ENCODE measurements around the gene STAT5A. TPM values are rescaled to one million over a fixed set of nuclear protein-coding genes. Genes with fewer than 3 reads are reported as not detected.

STAT5A gene
- total RNA-seq, 4 donors from 2014 or later, result 42.4 to 97.0 (median 62.7) TPM

DNA sequence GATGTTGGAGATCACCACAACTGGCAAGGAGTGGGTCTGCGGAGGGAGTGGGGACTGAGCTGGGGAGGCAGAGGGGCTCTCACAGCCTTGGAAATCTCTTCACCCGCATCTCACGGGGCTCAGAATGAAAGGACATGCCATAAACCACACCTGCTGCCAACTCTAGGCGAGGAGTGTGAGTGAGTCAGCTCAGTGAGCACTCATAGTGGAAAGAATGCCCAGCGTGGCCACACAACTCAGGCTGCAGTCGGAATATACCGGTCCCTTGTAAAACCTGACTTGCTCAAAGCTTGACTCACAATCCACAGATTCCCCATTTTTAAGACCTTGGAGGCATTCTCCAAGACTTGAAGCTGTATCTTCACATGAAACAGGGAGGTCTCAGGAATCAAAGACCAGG is 36.7 kb downstream of the STAT5A start:
- intact Hi-C loops (cut with DNase I), result no loop called here
- no peak for DNase-seq (ENCODE audit: extremely low spot score)
- no peak for TF ChIP-seq EP300 (IDR thresholded peaks at IDR 0.05)
- TF ChIP-seq, protein P1, sequence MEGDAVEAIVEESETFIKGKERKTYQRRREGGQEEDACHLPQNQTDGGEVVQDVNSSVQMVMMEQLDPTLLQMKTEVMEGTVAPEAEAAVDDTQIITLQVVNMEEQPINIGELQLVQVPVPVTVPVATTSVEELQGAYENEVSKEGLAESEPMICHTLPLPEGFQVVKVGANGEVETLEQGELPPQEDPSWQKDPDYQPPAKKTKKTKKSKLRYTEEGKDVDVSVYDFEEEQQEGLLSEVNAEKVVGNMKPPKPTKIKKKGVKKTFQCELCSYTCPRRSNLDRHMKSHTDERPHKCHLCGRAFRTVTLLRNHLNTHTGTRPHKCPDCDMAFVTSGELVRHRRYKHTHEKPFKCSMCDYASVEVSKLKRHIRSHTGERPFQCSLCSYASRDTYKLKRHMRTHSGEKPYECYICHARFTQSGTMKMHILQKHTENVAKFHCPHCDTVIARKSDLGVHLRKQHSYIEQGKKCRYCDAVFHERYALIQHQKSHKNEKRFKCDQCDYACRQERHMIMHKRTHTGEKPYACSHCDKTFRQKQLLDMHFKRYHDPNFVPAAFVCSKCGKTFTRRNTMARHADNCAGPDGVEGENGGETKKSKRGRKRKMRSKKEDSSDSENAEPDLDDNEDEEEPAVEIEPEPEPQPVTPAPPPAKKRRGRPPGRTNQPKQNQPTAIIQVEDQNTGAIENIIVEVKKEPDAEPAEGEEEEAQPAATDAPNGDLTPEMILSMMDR (IDR thresholded peaks at IDR 0.05), result peak in 1 of 3 experiments; percentile 17
- peak; percentile 62 to 67 for TF ChIP-seq POLR2AphosphoS5 (IDR thresholded peaks at IDR 0.05)

DNA sequence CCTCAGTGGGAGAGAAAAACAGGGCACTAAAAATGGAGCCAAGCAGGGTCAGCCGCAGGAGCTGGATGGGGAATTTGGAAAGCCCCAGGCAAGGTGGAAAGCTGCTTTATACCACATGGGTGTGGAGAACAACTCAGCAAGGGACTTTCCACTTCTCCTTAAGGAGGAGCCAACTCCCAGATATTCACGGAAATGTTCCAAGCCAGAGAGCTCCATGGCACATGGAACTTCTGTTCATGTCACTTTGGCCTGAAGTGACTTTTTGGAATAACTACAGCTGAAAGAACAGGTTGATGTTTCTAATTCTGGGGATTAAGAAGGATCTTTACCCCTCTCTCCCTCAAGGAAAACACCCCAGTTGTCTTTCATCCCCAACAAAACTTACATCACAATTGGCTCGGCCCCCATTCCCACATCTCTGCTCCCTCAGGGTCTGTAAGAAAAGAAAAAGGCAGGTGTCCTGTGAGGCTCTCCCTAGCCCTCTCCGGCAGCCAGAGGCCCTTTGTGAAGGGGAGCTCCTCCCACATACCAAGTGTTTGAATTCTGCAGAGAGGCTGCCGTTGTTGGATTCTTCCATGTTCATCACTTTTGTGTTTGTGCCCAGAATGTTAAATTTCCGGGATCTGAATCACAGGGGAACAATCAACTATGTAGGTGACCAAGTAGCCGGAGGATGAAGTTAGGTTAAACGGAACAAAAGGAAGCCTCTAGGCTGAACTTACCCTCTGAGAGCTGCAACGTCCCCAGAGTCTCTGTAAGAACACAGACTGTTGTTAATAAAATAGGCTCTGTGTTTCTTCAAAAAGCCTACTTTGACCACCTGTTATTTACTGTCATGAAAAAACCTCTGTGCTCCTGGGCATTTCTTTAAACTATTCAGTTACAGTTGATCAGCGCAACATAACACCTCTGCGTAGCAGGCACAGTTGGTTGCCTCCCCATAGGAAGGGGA is 41.0 kb downstream of the STAT5A start:
- intact Hi-C loops (cut with DNase I), result no loop called here
- peaks cover 14 to 38% (median 31%) of the 10 kb centered on the region in 4 donors for H3K4me1 ChIP-seq
- H3K4me3 ChIP-seq, result no peak overlapping the region
- TF ChIP-seq EP300 (IDR thresholded peaks at IDR 0.05), result no peak
- peak; percentile 7 to 36 for TF ChIP-seq POLR2AphosphoS5 (IDR thresholded peaks at IDR 0.05)
- no peak for DNase-seq (ENCODE audit: extremely low spot score)
- H3K9me3 ChIP-seq, result no peaks in the 10 kb centered on the region
- H3K36me3 ChIP-seq, result peaks cover 28 to 100% (median 82%) of the 10 kb centered on the region in 4 donors
- 38% methylated on average over 11 of the region's 11 CpGs for WGBS
- no peaks in the 10 kb centered on the region for H3K27me3 ChIP-seq
- peak overlapping the region; percentile 63 to 76 (median 70) for H3K27ac ChIP-seq (replicated peaks in 1 of 4)

More for the DNA sequence above, 36.7 kb downstream of the STAT5A start:
- Histone ChIP-seq H3K36me3 (peaks cover 9 to 100% (median 85%) of the 10 kb centered on the region in 4 donors), H3K4me1 (peaks cover 22 to 55% (median 41%) of the 10 kb centered on the region in 4 donors), H3K27me3 (no peaks in the 10 kb centered on the region), H3K9me3 (no peaks in the 10 kb centered on the region), H3K4me3 (no peak overlapping the region), H3K27ac (replicated peaks in 1 of 4) (peak overlapping the region; percentile 59 to 71 (median 64))
- WGBS, result 54% methylated on average over 7 of the region's 7 CpGs

DNA sequence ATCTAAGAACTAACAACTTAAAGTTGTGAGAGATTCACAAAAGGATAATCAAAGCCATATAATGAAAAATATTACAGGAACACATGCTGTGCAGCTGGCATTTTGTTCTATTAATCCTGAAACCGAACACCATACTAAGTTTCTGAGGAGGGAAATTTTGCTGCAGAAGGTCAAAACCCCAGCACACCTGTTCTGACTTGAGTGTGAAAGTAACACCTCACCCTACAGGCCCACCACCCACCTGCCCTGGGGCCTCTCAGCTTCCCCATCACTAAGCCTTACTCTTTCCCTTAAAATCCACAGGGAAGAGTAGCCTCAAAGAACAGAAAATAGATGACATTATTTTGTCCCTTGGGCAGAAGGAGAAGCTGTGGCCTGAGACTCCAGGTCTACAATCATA is 44.8 kb downstream of the STAT5A start:
- intact Hi-C loops (cut with DNase I), result no loop called here
- no peaks in the 10 kb centered on the region for H3K9me3 ChIP-seq
- DNase-seq (ENCODE audit: extremely low spot score), result no peak
- TF ChIP-seq POLR2A (IDR thresholded peaks at IDR 0.05; ENCODE audit: low read depth) (no peak), EP300 (IDR thresholded peaks at IDR 0.05) (no peak), POLR2AphosphoS5 (IDR thresholded peaks at IDR 0.05) (no peak)
- TF ChIP-seq, protein P1 (IDR thresholded peaks at IDR 0.05), result no peak
- H3K36me3 ChIP-seq, result peaks cover 52 to 98% (median 83%) of the 10 kb centered on the region in 4 donors
- 53% methylated on average over 1 of the region's 1 CpG for WGBS
- no peaks in the 10 kb centered on the region for H3K27me3 ChIP-seq
- peaks cover 14 to 24% (median 21%) of the 10 kb centered on the region in 4 donors for H3K4me1 ChIP-seq
- H3K4me3 ChIP-seq, result no peak overlapping the region
- no peak overlapping the region for H3K27ac ChIP-seq (replicated peaks in 1 of 4)

DNA sequence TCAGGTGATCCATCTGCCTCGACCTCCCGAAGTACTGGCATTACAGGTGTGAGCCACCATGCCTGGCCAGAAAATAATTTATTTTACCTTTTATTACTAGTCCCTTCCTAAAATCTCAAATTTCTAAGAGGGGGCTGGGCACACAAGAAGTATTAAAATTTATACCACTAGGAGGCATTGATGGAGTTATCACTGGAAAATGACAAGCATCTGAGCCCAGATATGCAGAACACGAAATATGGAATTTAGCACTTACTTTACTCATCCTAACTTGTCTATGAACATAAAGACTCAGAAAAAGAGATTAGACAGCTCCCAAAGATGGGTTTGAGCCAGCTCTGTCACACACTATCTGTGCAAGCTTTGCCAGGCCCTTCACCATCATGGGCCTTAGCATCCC is 46.4 kb downstream of the STAT5A start:
- TF ChIP-seq EP300 (IDR thresholded peaks at IDR 0.05) (no peak), POLR2A (IDR thresholded peaks at IDR 0.05; ENCODE audit: low read depth) (no peak), POLR2AphosphoS5 (IDR thresholded peaks at IDR 0.05) (no peak)
- TF ChIP-seq, protein P1 (IDR thresholded peaks at IDR 0.05), result no peak
- H3K36me3 ChIP-seq, result peaks cover 52 to 95% (median 88%) of the 10 kb centered on the region in 4 donors
- intact Hi-C loops (cut with DNase I), result no loop called here
- WGBS, result 75% methylated on average over 3 of the region's 3 CpGs
- no peaks in the 10 kb centered on the region for H3K9me3 ChIP-seq
- no peaks in the 10 kb centered on the region for H3K27me3 ChIP-seq
- no peak overlapping the region for H3K27ac ChIP-seq (replicated peaks in 1 of 4)
- peaks cover 1 to 8% (median 6%) of the 10 kb centered on the region in 4 donors for H3K4me1 ChIP-seq
- no peak for DNase-seq (ENCODE audit: extremely low spot score)
- H3K4me3 ChIP-seq, result no peak overlapping the region

DNA sequence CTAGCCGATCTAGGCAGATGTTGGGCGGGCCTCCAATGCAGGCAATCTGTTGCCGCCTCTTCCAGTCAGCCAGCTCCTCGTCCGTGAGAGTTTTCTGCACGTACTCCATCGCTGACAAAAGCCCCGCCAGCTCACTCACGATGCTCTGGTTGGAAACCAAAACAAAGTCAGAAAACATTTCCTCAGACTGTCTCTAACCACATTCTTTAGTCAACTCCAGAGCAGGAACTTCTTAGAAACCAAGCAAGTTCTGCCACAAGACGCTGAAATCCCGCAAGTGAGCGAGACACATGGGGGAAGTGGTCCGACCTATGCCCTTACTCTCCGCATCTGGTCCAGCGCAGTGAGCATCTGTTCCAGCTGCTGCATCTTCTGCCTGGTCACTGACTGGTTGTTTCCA is 49.1 kb downstream of the STAT5A start:
- no peak for DNase-seq (ENCODE audit: extremely low spot score)
- peaks cover 50 to 95% (median 89%) of the 10 kb centered on the region in 4 donors for H3K36me3 ChIP-seq
- peak in 1 of 2 donors; percentile 8 for TF ChIP-seq POLR2AphosphoS5 (IDR thresholded peaks at IDR 0.05)
- TF ChIP-seq, protein P1 (IDR thresholded peaks at IDR 0.05), result no peak
- H3K27ac ChIP-seq (replicated peaks in 1 of 4), result peak overlapping the region; percentile 9 to 39 (median 16)
- peaks cover 0 to 16% (median 13%) of the 10 kb centered on the region in 4 donors for H3K4me1 ChIP-seq
- no peaks in the 10 kb centered on the region for H3K9me3 ChIP-seq
- WGBS, result 57% methylated on average over 13 of the region's 15 CpGs
- H3K4me3 ChIP-seq, result no peak overlapping the region
- H3K27me3 ChIP-seq, result no peaks in the 10 kb centered on the region
- intact Hi-C loops (cut with DNase I), result no loop called here

Data from esophagus muscularis mucosa (tissue), 4 donors.